K562 (cell line): ENCODE data around the gene UBE2O. TPM values are rescaled to one million over a fixed set of nuclear protein-coding genes. Genes with fewer than 3 reads are reported as not detected.

Source experiments
- CBFA2T2 ChIP-seq: fragments of 450-650 bp; conservative IDR thresholded peaks from 2 replicates; pipeline ENCODE4 v1.6.1; 2017; ENCODE audit warnings: mild to moderate bottlenecking
- CHD4 ChIP-seq: fragments of 200-600 bp; sonication (generic); IDR thresholded peaks from 3 replicates; pipeline ENCODE4 v1.6.1; 2012; ENCODE audit warnings: low read depth, mild to moderate bottlenecking, mixed read lengths, low read length, inconsistent platforms; ENCODE audit not compliant: insufficient read depth, insufficient replicate concordance, poor library complexity, severe bottlenecking
- DACH1 ChIP-seq: fragments of 450-650 bp; IDR thresholded peaks from 2 replicates; pipeline ENCODE4 v1.6.1; 2018; ENCODE audit not compliant: partially characterized antibody
- DDX20 ChIP-seq: fragments of 450-650 bp; IDR thresholded peaks from 2 replicates; pipeline ENCODE4 v1.6.1; 2016; ENCODE audit warnings: missing genetic modification characterization, low read depth, mild to moderate bottlenecking, missing compliant biosample characterization, moderate library complexity
- EWSR1 ChIP-seq: fragments of 450-650 bp; IDR thresholded peaks from 2 replicates; pipeline ENCODE4 v1.6.1; 2018; ENCODE audit warnings: borderline replicate concordance, mild to moderate bottlenecking, low read depth, moderate library complexity; ENCODE audit not compliant: partially characterized antibody
- HNRNPLL ChIP-seq: fragments of 200-400 bp; formaldehyde crosslinking; IDR thresholded peaks from 2 replicates; pipeline ENCODE4 v1.6.1; 2017; ENCODE audit warnings: low read length, low read depth, mild to moderate bottlenecking; ENCODE audit not compliant: poor library complexity, severe bottlenecking
- KLF13 ChIP-seq: fragments of 450-650 bp; IDR thresholded peaks from 2 replicates; pipeline ENCODE4 v1.6.1; 2016; ENCODE audit warnings: missing genetic modification characterization, low read depth, mild to moderate bottlenecking, missing compliant biosample characterization, moderate library complexity, borderline replicate concordance
- MCM2 ChIP-seq: fragments of 450-650 bp; IDR thresholded peaks from 2 replicates; pipeline ENCODE4 v1.6.1; 2017; ENCODE audit warnings: low read depth, mild to moderate bottlenecking
- MTA2 ChIP-seq: fragments of 450-650 bp; IDR thresholded peaks from 2 replicates; pipeline ENCODE4 v1.6.1; 2016; ENCODE audit warnings: low read depth
- NCOR1 ChIP-seq: fragments of 450-650 bp; IDR thresholded peaks from 2 replicates; pipeline ENCODE4 v1.6.1; 2016; ENCODE audit warnings: mild to moderate bottlenecking, moderate library complexity
- RFX7 ChIP-seq: fragments of 250-450 bp; sonication (Bioruptor Pico); IDR thresholded peaks from 2 replicates; pipeline ENCODE4 v1.5.1; 2021; ENCODE audit warnings: mild to moderate bottlenecking
- SLC30A9 ChIP-seq: fragments of 250-450 bp; sonication (Bioruptor Pico); IDR thresholded peaks from 2 replicates; pipeline ENCODE4 v1.8.0; 2022; ENCODE audit warnings: mild to moderate bottlenecking, moderate library complexity
- TAL1 ChIP-seq: fragments of 450-650 bp; IDR thresholded peaks from 2 replicates; pipeline ENCODE4 v1.6.1; 2016; ENCODE audit warnings: mild to moderate bottlenecking
- TARDBP ChIP-seq: fragments of 450-650 bp; IDR thresholded peaks from 2 replicates; pipeline ENCODE4 v1.6.1; 2016
- TCF3 ChIP-seq: sonication (generic); formaldehyde crosslinking; IDR thresholded peaks from 2 replicates; pipeline ENCODE4 v1.4.0; 2020; ENCODE audit warnings: mild to moderate bottlenecking, missing genetic modification reagents
- TEAD1 ChIP-seq, 2 experiments: fragments of 450-650 bp in 1 of 2; sonication (generic) in 1 of 2; formaldehyde crosslinking; IDR thresholded peaks; 2 replicates each; pipeline versions ENCODE4 v1.4.0 to v1.8.0; 2020 to 2022; ENCODE audit warnings: mild to moderate bottlenecking in 2 of 2, missing genetic modification reagents in 1 of 2
- TOE1 ChIP-seq, 2 experiments: fragments of 450-650 bp in 1 of 2; sonication (generic) in 1 of 2; formaldehyde crosslinking in 1 of 2; IDR thresholded peaks; 2 replicates each; pipeline versions ENCODE4 v1.7.1 to v1.8.0; 2016 to 2022; ENCODE audit warnings: borderline replicate concordance in 2 of 2, mild to moderate bottlenecking in 2 of 2, antibody characterized with exemption in 1 of 2, inconsistent platforms in 1 of 2, low read depth in 1 of 2, missing genetic modification reagents in 1 of 2, moderate library complexity in 1 of 2
- ZKSCAN1 ChIP-seq: fragments of 150-350 bp; IDR thresholded peaks from 2 replicates; pipeline ENCODE4 v1.6.1; 2016; ENCODE audit warnings: low read depth, low read length
- ZKSCAN8 ChIP-seq: fragments of 200-800 bp; sonication (Bioruptor generic); IDR thresholded peaks from 2 replicates; pipeline ENCODE4 v1.6.1; 2016; ENCODE audit warnings: missing genetic modification characterization, missing compliant biosample characterization
- ZNF124 ChIP-seq: sonication (generic); formaldehyde crosslinking; IDR thresholded peaks from 2 replicates; pipeline ENCODE4 v1.8.1; 2022; ENCODE audit warnings: missing genetic modification reagents
- polyA plus RNA-seq, 8 experiments: library from polyadenylated mRNA; depleted of rRNA in 4 of 8; stranded (reverse) in 5 of 8; unstranded in 3 of 8; fragments of >200 nt; fragmentation: Nextera tagmentation in 2 of 8; fragmentation: Illumina TruSeq in 1 of 8; extraction: Ambion mirVana in 2 of 8; extraction: Trizol in 1 of 8; gene quantifications; 2 replicates each; pipeline versions ENCODE4 v1.2.1 to v1.2.3, GENCODE V29; 2011 to 2014; ENCODE audit warnings: inconsistent platforms in 1 of 8, missing spikeins in 1 of 8
- total RNA-seq, 7 experiments: library from RNA; depleted of rRNA in 6 of 7; stranded (reverse); fragments of >200 nt in 6 of 7; fragmentation: Illumina TruSeq in 2 of 7; extraction: Trizol in 2 of 7; gene quantifications; 2 replicates each; pipeline versions ENCODE4 v1.2.1 to v1.2.3, GENCODE V29; 2011 to 2021; ENCODE audit warnings: low replicate concordance in 1 of 7
- TF ChIP-seq, protein P1 (sequence below): sonication (generic); formaldehyde crosslinking; IDR thresholded peaks from 2 replicates; pipeline ENCODE4 v1.8.0; 2023; ENCODE audit warnings: mild to moderate bottlenecking, missing genetic modification reagents
- TF ChIP-seq, protein P2 (sequence below): sonication (generic); formaldehyde crosslinking; IDR thresholded peaks from 2 replicates; pipeline ENCODE4 v1.8.0; 2022; ENCODE audit warnings: mild to moderate bottlenecking, missing genetic modification reagents

The UBE2O gene
- total and polyA plus RNA-seq, 9 of the 15 experiments (the other 6 are each of a cell fraction or from before 2014, with no cell fraction given): 1.6 to 39.7 (median 13.3) TPM

- TF ChIP-seq, protein P1, sequence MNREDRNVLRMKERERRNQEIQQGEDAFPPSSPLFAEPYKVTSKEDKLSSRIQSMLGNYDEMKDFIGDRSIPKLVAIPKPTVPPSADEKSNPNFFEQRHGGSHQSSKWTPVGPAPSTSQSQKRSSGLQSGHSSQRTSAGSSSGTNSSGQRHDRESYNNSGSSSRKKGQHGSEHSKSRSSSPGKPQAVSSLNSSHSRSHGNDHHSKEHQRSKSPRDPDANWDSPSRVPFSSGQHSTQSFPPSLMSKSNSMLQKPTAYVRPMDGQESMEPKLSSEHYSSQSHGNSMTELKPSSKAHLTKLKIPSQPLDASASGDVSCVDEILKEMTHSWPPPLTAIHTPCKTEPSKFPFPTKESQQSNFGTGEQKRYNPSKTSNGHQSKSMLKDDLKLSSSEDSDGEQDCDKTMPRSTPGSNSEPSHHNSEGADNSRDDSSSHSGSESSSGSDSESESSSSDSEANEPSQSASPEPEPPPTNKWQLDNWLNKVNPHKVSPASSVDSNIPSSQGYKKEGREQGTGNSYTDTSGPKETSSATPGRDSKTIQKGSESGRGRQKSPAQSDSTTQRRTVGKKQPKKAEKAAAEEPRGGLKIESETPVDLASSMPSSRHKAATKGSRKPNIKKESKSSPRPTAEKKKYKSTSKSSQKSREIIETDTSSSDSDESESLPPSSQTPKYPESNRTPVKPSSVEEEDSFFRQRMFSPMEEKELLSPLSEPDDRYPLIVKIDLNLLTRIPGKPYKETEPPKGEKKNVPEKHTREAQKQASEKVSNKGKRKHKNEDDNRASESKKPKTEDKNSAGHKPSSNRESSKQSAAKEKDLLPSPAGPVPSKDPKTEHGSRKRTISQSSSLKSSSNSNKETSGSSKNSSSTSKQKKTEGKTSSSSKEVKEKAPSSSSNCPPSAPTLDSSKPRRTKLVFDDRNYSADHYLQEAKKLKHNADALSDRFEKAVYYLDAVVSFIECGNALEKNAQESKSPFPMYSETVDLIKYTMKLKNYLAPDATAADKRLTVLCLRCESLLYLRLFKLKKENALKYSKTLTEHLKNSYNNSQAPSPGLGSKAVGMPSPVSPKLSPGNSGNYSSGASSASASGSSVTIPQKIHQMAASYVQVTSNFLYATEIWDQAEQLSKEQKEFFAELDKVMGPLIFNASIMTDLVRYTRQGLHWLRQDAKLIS (CRISPR knock-in tag): 0 out of 2 replicates have a peak, but pooled peaks have one; percentile 62
- TF ChIP-seq TAL1: peak; percentile 52
- no peak for TF ChIP-seq MCM2
- TF ChIP-seq TEAD1 (CRISPR knock-in tag; IDR thresholded peaks at IDR 0.05): peak in 1 of 2 experiments; percentile 68; a peak in 1 of 4 replicates
- no peak for TF ChIP-seq DDX20 (tag)
- no peak for TF ChIP-seq ZNF124 (CRISPR knock-in tag)
- TF ChIP-seq RFX7 (CRISPR knock-in tag): no peak
- no peak; the same call in 1 of the 2 replicates for TF ChIP-seq TARDBP
- no peak for TF ChIP-seq ZKSCAN1
- peak; percentile 6; the same call in 1 of the 2 replicates for TF ChIP-seq MTA2
- TF ChIP-seq, protein P2, sequence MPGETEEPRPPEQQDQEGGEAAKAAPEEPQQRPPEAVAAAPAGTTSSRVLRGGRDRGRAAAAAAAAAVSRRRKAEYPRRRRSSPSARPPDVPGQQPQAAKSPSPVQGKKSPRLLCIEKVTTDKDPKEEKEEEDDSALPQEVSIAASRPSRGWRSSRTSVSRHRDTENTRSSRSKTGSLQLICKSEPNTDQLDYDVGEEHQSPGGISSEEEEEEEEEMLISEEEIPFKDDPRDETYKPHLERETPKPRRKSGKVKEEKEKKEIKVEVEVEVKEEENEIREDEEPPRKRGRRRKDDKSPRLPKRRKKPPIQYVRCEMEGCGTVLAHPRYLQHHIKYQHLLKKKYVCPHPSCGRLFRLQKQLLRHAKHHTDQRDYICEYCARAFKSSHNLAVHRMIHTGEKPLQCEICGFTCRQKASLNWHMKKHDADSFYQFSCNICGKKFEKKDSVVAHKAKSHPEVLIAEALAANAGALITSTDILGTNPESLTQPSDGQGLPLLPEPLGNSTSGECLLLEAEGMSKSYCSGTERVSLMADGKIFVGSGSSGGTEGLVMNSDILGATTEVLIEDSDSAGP (CRISPR knock-in tag): no peak
- TF ChIP-seq TCF3: peak; percentile 63
- no peak for TF ChIP-seq KLF13
- TF ChIP-seq CBFA2T2: peak; percentile 44; the same call in 1 of the 2 replicates
- no peak for TF ChIP-seq EWSR1
- TF ChIP-seq DACH1: peak; percentile 31
- TF ChIP-seq NCOR1: peak; percentile 59
- TF ChIP-seq CHD4: peak; percentile 39
- TF ChIP-seq HNRNPLL: peak; percentile 15
- TF ChIP-seq SLC30A9 (CRISPR knock-in tag): no peak
- TF ChIP-seq TOE1 (IDR thresholded peaks at IDR 0.05; ENCODE audit: borderline replicate concordance): 0 out of 2 replicates have a peak, but pooled peaks have one; percentile 17
- no peak for TF ChIP-seq TOE1 (CRISPR knock-in tag; IDR thresholded peaks at IDR 0.05; ENCODE audit: borderline replicate concordance, low read depth)
- no peak for TF ChIP-seq ZKSCAN8
These were observed 67.7 kb downstream of the UBE2O start (continued) for GRCh38 chr17:76384987-76385891.
